ENCODE results near the gene ARHGEF9.

ARHGEF9 gene

DNA sequence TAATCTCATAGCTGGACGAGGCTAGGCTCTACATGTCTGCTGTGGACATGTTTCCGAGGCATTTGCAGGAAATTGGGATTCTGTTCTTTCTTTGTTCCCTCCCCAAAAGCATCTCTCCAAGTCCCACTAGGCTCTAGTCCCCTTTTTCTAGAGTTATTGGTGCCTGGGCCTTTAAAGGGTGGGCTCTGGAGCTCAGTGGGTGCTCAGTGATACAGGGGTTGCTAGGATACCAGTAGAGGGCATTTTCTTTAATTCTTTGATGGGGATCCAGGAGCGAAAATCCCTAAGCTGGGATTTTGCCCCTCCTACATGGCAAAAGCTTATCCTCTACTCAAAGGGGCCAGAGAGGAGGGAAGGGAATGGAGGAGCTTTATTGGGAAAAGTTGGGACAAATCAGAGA, 34.2 kb downstream of the ARHGEF9 start:
- Histone ChIP-seq H3K9ac (ENCODE audit: low read depth in 1 of 2, low read length in 2 of 2) (no peak overlapping the region), H3K4me1 (ENCODE audit: control insufficient read depth in 1 of 2, insufficient read depth in 2 of 2, low read length in 2 of 2) (peaks cover 5 to 19% of the 10 kb centered on the region in 2 donors), H3K27ac (ENCODE audit: low read depth, low read length) (no peak overlapping the region), H3K27me3 (ENCODE audit: control insufficient read depth in 1 of 2, insufficient read depth in 2 of 2, low read length in 2 of 2) (no peaks in the 10 kb centered on the region), H3K36me3 (ENCODE audit: control insufficient read depth in 1 of 2, insufficient read depth in 2 of 2, low read length in 2 of 2) (no peaks in the 10 kb centered on the region), H3K4me3 (ENCODE audit: low read depth in 1 of 2, low read length in 2 of 2) (no peak overlapping the region), H3K9me3 (ENCODE audit: control insufficient read depth in 1 of 2, low read length in 2 of 2) (no peaks in the 10 kb centered on the region)

DNA sequence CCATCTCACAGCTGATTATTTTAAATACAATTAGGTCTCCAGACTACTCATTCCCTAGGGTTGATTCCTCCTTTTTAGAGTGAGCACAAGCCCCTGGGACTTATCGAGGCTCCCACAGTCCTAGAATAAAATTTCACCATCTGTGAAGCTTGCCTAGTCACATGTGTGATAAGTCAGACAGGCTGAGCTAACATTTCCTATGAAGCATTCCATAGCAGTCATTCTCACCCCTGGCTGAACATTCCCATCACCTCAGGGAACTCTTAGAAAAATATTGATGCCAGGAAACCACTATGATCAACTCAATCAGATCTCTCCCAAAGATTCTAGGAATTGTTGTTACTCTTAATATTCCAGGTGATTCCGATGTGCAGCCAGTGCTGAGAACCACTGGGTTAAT, 37.7 kb downstream of the ARHGEF9 start:
- Histone ChIP-seq H3K27ac (ENCODE audit: low read depth, low read length) (no peak overlapping the region), H3K36me3 (ENCODE audit: control insufficient read depth in 1 of 2, insufficient read depth in 2 of 2, low read length in 2 of 2) (no peaks in the 10 kb centered on the region), H3K9me3 (ENCODE audit: control insufficient read depth in 1 of 2, low read length in 2 of 2) (no peaks in the 10 kb centered on the region), H3K4me3 (ENCODE audit: low read depth in 1 of 2, low read length in 2 of 2) (no peak overlapping the region), H3K9ac (ENCODE audit: low read depth in 1 of 2, low read length in 2 of 2) (no peak overlapping the region), H3K27me3 (ENCODE audit: control insufficient read depth in 1 of 2, insufficient read depth in 2 of 2, low read length in 2 of 2) (no peaks in the 10 kb centered on the region), H3K4me1 (ENCODE audit: control insufficient read depth in 1 of 2, insufficient read depth in 2 of 2, low read length in 2 of 2) (no peaks in the 10 kb centered on the region)

DNA sequence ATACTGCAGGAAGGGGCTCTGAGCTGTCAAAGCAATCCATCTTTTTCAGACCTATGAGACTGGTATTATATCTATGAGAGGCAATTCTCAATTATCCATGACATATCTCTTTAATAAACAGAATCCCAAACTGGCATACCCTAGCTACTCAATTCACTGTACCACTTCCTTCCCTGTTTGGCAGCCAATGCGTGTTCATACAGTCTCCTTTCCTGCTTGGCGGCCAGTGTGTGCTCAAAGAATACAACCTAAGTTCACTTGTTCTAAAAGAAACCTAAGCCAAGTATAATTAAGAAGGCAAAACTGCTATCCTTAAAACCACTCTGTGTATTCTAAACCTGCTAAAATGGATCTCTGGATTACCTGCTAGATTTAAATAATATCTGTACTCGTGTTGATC, 38.3 kb downstream of the ARHGEF9 start:
- Histone ChIP-seq H3K4me1 (ENCODE audit: control insufficient read depth in 1 of 2, insufficient read depth in 2 of 2, low read length in 2 of 2) (no peaks in the 10 kb centered on the region), H3K36me3 (ENCODE audit: control insufficient read depth in 1 of 2, insufficient read depth in 2 of 2, low read length in 2 of 2) (no peaks in the 10 kb centered on the region), H3K9me3 (ENCODE audit: control insufficient read depth in 1 of 2, low read length in 2 of 2) (no peaks in the 10 kb centered on the region), H3K4me3 (ENCODE audit: low read depth in 1 of 2, low read length in 2 of 2) (no peak overlapping the region), H3K27me3 (ENCODE audit: control insufficient read depth in 1 of 2, insufficient read depth in 2 of 2, low read length in 2 of 2) (no peaks in the 10 kb centered on the region), H3K9ac (ENCODE audit: low read depth in 1 of 2, low read length in 2 of 2) (no peak overlapping the region), H3K27ac (ENCODE audit: low read depth, low read length) (no peak overlapping the region)

- Histone ChIP-seq H3K36me3 (ENCODE audit: control insufficient read depth in 1 of 2, insufficient read depth in 2 of 2, low read length in 2 of 2) (no peaks in the 10 kb centered on the region), H3K4me3 (ENCODE audit: low read depth in 1 of 2, low read length in 2 of 2) (no peak overlapping the region), H3K9ac (ENCODE audit: low read depth in 1 of 2, low read length in 2 of 2) (no peak overlapping the region), H3K4me1 (ENCODE audit: control insufficient read depth in 1 of 2, insufficient read depth in 2 of 2, low read length in 2 of 2) (no peaks in the 10 kb centered on the region), H3K27me3 (ENCODE audit: control insufficient read depth in 1 of 2, insufficient read depth in 2 of 2, low read length in 2 of 2) (no peaks in the 10 kb centered on the region), H3K9me3 (ENCODE audit: control insufficient read depth in 1 of 2, low read length in 2 of 2) (no peaks in the 10 kb centered on the region), H3K27ac (ENCODE audit: low read depth, low read length) (no peak overlapping the region)
Observed at GRCh38 chrX:63746278-63746677, 38.7 kb downstream of the ARHGEF9 start.

DNA sequence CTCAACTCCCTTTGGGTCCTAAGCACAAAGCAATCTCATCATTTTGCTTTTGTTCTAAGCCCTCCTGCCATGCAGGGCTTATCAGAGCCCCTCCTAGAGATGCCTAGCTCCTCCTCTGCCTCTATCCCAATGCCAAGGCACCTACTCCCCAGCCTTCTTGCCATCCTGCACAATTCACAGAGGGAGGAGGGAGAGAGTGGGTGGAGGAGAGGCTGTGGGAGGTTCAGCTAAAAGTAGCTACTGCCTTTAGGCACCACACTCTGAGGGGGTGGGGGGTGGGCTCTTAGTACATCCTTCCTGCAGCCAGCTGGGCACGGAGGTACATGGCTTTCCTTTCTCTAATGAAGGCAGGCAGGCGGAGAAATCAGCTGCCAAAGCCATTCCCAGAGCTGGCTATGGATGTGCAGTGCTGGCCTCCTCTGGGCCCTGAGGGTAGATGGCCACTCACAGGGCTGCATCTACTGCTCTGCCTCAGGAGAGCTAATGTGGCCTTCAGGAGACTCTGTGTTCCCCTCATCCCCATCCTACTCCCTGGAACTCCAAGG, 40.1 kb downstream of the ARHGEF9 start:
- Histone ChIP-seq H3K27me3 (ENCODE audit: control insufficient read depth in 1 of 2, insufficient read depth in 2 of 2, low read length in 2 of 2) (no peaks in the 10 kb centered on the region), H3K4me1 (ENCODE audit: control insufficient read depth in 1 of 2, insufficient read depth in 2 of 2, low read length in 2 of 2) (no peaks in the 10 kb centered on the region), H3K27ac (ENCODE audit: low read depth, low read length) (no peak overlapping the region), H3K36me3 (ENCODE audit: control insufficient read depth in 1 of 2, insufficient read depth in 2 of 2, low read length in 2 of 2) (no peaks in the 10 kb centered on the region), H3K9me3 (ENCODE audit: control insufficient read depth in 1 of 2, low read length in 2 of 2) (no peaks in the 10 kb centered on the region), H3K4me3 (ENCODE audit: low read depth in 1 of 2, low read length in 2 of 2) (no peak overlapping the region), H3K9ac (ENCODE audit: low read depth in 1 of 2, low read length in 2 of 2) (no peak overlapping the region)

- Histone ChIP-seq H3K9ac (ENCODE audit: low read depth in 1 of 2, low read length in 2 of 2) (no peak overlapping the region), H3K36me3 (ENCODE audit: control insufficient read depth in 1 of 2, insufficient read depth in 2 of 2, low read length in 2 of 2) (no peaks in the 10 kb centered on the region), H3K27me3 (ENCODE audit: control insufficient read depth in 1 of 2, insufficient read depth in 2 of 2, low read length in 2 of 2) (no peaks in the 10 kb centered on the region), H3K4me3 (ENCODE audit: low read depth in 1 of 2, low read length in 2 of 2) (no peak overlapping the region), H3K4me1 (ENCODE audit: control insufficient read depth in 1 of 2, insufficient read depth in 2 of 2, low read length in 2 of 2) (peaks cover 3 to 5% of the 10 kb centered on the region in 2 donors), H3K27ac (ENCODE audit: low read depth, low read length) (no peak overlapping the region), H3K9me3 (ENCODE audit: control insufficient read depth in 1 of 2, low read length in 2 of 2) (no peaks in the 10 kb centered on the region)
Observed at GRCh38 chrX:63743596-63743995, 41.4 kb downstream of the ARHGEF9 start.

GRCh38 chrX:63740382-63740781, 44.6 kb downstream of the ARHGEF9 start:
- no peaks in the 10 kb centered on the region for H3K27me3 ChIP-seq (ENCODE audit: control insufficient read depth in 1 of 2, insufficient read depth in 2 of 2, low read length in 2 of 2)
- no peak overlapping the region for H3K4me3 ChIP-seq (ENCODE audit: low read depth in 1 of 2, low read length in 2 of 2)
- H3K9ac ChIP-seq (ENCODE audit: low read depth in 1 of 2, low read length in 2 of 2), result no peak overlapping the region
- no peaks in the 10 kb centered on the region for H3K9me3 ChIP-seq (ENCODE audit: control insufficient read depth in 1 of 2, low read length in 2 of 2)
- no peak overlapping the region for H3K27ac ChIP-seq (ENCODE audit: low read depth, low read length)
- no peaks in the 10 kb centered on the region for H3K36me3 ChIP-seq (ENCODE audit: control insufficient read depth in 1 of 2, insufficient read depth in 2 of 2, low read length in 2 of 2)
- H3K4me1 ChIP-seq (ENCODE audit: control insufficient read depth in 1 of 2, insufficient read depth in 2 of 2, low read length in 2 of 2), result peaks cover 4 to 7% of the 10 kb centered on the region in 2 donors

- H3K36me3 ChIP-seq (ENCODE audit: control insufficient read depth in 1 of 2, insufficient read depth in 2 of 2, low read length in 2 of 2), result no peaks in the 10 kb centered on the region
- H3K4me3 ChIP-seq (ENCODE audit: low read depth in 1 of 2, low read length in 2 of 2), result no peak overlapping the region
- no peak overlapping the region for H3K9ac ChIP-seq (ENCODE audit: low read depth in 1 of 2, low read length in 2 of 2)
- peaks cover 4 to 7% of the 10 kb centered on the region in 2 donors for H3K4me1 ChIP-seq (ENCODE audit: control insufficient read depth in 1 of 2, insufficient read depth in 2 of 2, low read length in 2 of 2)
- no peaks in the 10 kb centered on the region for H3K27me3 ChIP-seq (ENCODE audit: control insufficient read depth in 1 of 2, insufficient read depth in 2 of 2, low read length in 2 of 2)
- H3K9me3 ChIP-seq (ENCODE audit: control insufficient read depth in 1 of 2, low read length in 2 of 2), result no peaks in the 10 kb centered on the region
- H3K27ac ChIP-seq (ENCODE audit: low read depth, low read length), result no peak overlapping the region
Observed at GRCh38 chrX:63739885-63740284, 45.1 kb downstream of the ARHGEF9 start.

DNA sequence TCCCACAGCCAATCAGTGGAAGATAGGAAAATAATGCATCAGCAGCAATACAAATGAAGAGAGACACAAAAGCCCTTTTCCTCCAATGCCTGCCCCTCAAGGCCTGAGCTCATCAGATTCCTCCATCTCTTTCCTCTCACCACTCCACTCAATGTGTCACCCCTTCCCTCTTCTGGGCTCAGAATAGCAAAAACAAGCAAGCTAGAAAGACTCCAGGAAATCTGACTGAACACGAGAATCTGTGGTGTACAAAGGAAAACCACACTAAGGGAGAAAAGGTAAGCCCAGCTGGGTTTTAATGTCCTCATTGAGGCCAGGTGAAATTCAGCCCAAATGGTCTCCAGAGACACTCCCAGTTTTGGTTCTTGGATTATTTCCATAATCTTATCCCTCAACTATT, 46.3 kb downstream of the ARHGEF9 start:
- Histone ChIP-seq H3K9me3 (ENCODE audit: control insufficient read depth in 1 of 2, low read length in 2 of 2) (no peaks in the 10 kb centered on the region), H3K36me3 (ENCODE audit: control insufficient read depth in 1 of 2, insufficient read depth in 2 of 2, low read length in 2 of 2) (no peaks in the 10 kb centered on the region), H3K27me3 (ENCODE audit: control insufficient read depth in 1 of 2, insufficient read depth in 2 of 2, low read length in 2 of 2) (no peaks in the 10 kb centered on the region), H3K27ac (ENCODE audit: low read depth, low read length) (no peak overlapping the region), H3K4me3 (ENCODE audit: low read depth in 1 of 2, low read length in 2 of 2) (no peak overlapping the region), H3K4me1 (ENCODE audit: control insufficient read depth in 1 of 2, insufficient read depth in 2 of 2, low read length in 2 of 2) (peaks cover 4 to 7% of the 10 kb centered on the region in 2 donors), H3K9ac (ENCODE audit: low read depth in 1 of 2, low read length in 2 of 2) (no peak overlapping the region)

- H3K36me3 ChIP-seq (ENCODE audit: control insufficient read depth in 1 of 2, insufficient read depth in 2 of 2, low read length in 2 of 2), result no peaks in the 10 kb centered on the region
- no peak overlapping the region for H3K4me3 ChIP-seq (ENCODE audit: low read depth in 1 of 2, low read length in 2 of 2)
- H3K27me3 ChIP-seq (ENCODE audit: control insufficient read depth in 1 of 2, insufficient read depth in 2 of 2, low read length in 2 of 2), result no peaks in the 10 kb centered on the region
- H3K27ac ChIP-seq (ENCODE audit: low read depth, low read length), result no peak overlapping the region
- H3K4me1 ChIP-seq (ENCODE audit: control insufficient read depth in 1 of 2, insufficient read depth in 2 of 2, low read length in 2 of 2), result peaks cover 4 to 7% of the 10 kb centered on the region in 2 donors
- H3K9ac ChIP-seq (ENCODE audit: low read depth in 1 of 2, low read length in 2 of 2), result no peak overlapping the region
- no peaks in the 10 kb centered on the region for H3K9me3 ChIP-seq (ENCODE audit: control insufficient read depth in 1 of 2, low read length in 2 of 2)
Observed at GRCh38 chrX:63737131-63737921, 47.7 kb downstream of the ARHGEF9 start.
